CD4-positive, alpha-beta T cell treated with Interferon gamma for 1 hour (primary cell): ENCODE results near the gene PPP6R3.
A peak's percentile ranks its signal among the peaks of the same experiment; 100 is the strongest.

Experiments
- DNase-seq: peaks from one replicate; pipeline ENCODE4 v3.0.0-alpha.2; 2020

PPP6R3 gene

GRCh38 chr11:68569357-68569756 is 108.8 kb downstream of the PPP6R3 start:
- no peak for DNase-seq

- DNase-seq = no peak
These were observed 110.1 kb downstream of the PPP6R3 start for GRCh38 chr11:68570691-68571090.

GRCh38 chr11:68574308-68574707 is 113.8 kb downstream of the PPP6R3 start:
- DNase-seq = no peak

- no peak for DNase-seq
These were observed 114.6 kb downstream of the PPP6R3 start for GRCh38 chr11:68575025-68575665.

GRCh38 chr11:68579455-68579854 is 118.9 kb downstream of the PPP6R3 start:
- no peak for DNase-seq

- no peak for DNase-seq
These were observed 120.9 kb downstream of the PPP6R3 start for GRCh38 chr11:68581439-68581838.

- DNase-seq = no peak
These were observed 121.3 kb downstream of the PPP6R3 start for GRCh38 chr11:68581901-68582300.

GRCh38 chr11:68582416-68583040 is 122.0 kb downstream of the PPP6R3 start:
- DNase-seq = no peak

- no peak for DNase-seq
These were observed 122.5 kb downstream of the PPP6R3 start for GRCh38 chr11:68583041-68583446.

GRCh38 chr11:68584097-68584496 is 123.5 kb downstream of the PPP6R3 start:
- DNase-seq = peak; percentile 34

GRCh38 chr11:68584991-68585524 is 124.5 kb downstream of the PPP6R3 start:
- no peak for DNase-seq

GRCh38 chr11:68589547-68590216 is 129.1 kb downstream of the PPP6R3 start:
- DNase-seq = no peak

- no peak for DNase-seq
These were observed 131.2 kb downstream of the PPP6R3 start for GRCh38 chr11:68591719-68592118.

- DNase-seq = no peak
These were observed 132.9 kb downstream of the PPP6R3 start for GRCh38 chr11:68593441-68593840.

GRCh38 chr11:68594123-68594522 is 133.6 kb downstream of the PPP6R3 start:
- DNase-seq = no peak

GRCh38 chr11:68596231-68596630 is 135.7 kb downstream of the PPP6R3 start:
- DNase-seq = no peak

GRCh38 chr11:68598816-68599653 is 138.5 kb downstream of the PPP6R3 start:
- no peak for DNase-seq

GRCh38 chr11:68601147-68601546 is 140.6 kb downstream of the PPP6R3 start:
- DNase-seq = no peak

- DNase-seq = no peak
These were observed 149.2 kb downstream of the PPP6R3 start for GRCh38 chr11:68609761-68610160.

GRCh38 chr11:68610452-68611116 is 150.0 kb downstream of the PPP6R3 start:
- DNase-seq = no peak

GRCh38 chr11:68615657-68616056 is 155.1 kb downstream of the PPP6R3 start:
- DNase-seq = no peak
